Stimulated activated CD8-positive, alpha-beta memory T cell treated with anti-CD3 and anti-CD28 coated beads, Interleukin-12 subunit alpha, Interleukin-12 subunit beta, amount 100 ng/mL, for 24 hours (primary cell): ENCODE results near the gene ANKRD24.
"Not testable (repeated sequence)": the region's sequence is repeated elsewhere in the genome, so short reads cannot be mapped to it uniquely, and the experiment has no call there.

ENCODE experiments used
- DNase-seq: peaks from one replicate; pipeline ENCODE4 v3.0.0-alpha.2; 2020; ENCODE audit errors: extremely low read depth

ANKRD24 gene

GRCh38 chr19:4197625-4198466 is 15.4 kb downstream of the ANKRD24 start:
- no peak for DNase-seq

GRCh38 chr19:4198467-4199126 is 16.1 kb downstream of the ANKRD24 start:
- DNase-seq = no peak

- DNase-seq = no peak
These were observed 17.3 kb downstream of the ANKRD24 start for GRCh38 chr19:4199699-4200293.

- no peak for DNase-seq
These were observed 18.6 kb downstream of the ANKRD24 start for GRCh38 chr19:4200940-4201542.

GRCh38 chr19:4201798-4202197 is 19.3 kb downstream of the ANKRD24 start:
- DNase-seq = no peak

GRCh38 chr19:4206818-4207484 is 24.5 kb downstream of the ANKRD24 start:
- DNase-seq = no peak

- DNase-seq = no peak
These were observed 26.1 kb downstream of the ANKRD24 start for GRCh38 chr19:4208385-4209094.

- DNase-seq = no peak
These were observed 27.8 kb downstream of the ANKRD24 start for GRCh38 chr19:4210166-4210731.

- no peak for DNase-seq
These were observed 30.6 kb downstream of the ANKRD24 start for GRCh38 chr19:4213116-4213515.

- no peak for DNase-seq
These were observed 33.3 kb downstream of the ANKRD24 start for GRCh38 chr19:4215807-4216206.

- no peak for DNase-seq
These were observed 34.4 kb downstream of the ANKRD24 start for GRCh38 chr19:4216846-4217245.

GRCh38 chr19:4217429-4218264 is 35.2 kb downstream of the ANKRD24 start:
- no peak for DNase-seq

- DNase-seq = not testable (repeated sequence)
These were observed 36.0 kb downstream of the ANKRD24 start for GRCh38 chr19:4218523-4218922.

GRCh38 chr19:4220188-4220587 is 37.7 kb downstream of the ANKRD24 start:
- no peak for DNase-seq

- DNase-seq = no peak
These were observed 42.0 kb downstream of the ANKRD24 start for GRCh38 chr19:4224470-4224869.

- DNase-seq = no peak
These were observed 43.4 kb downstream of the ANKRD24 start for GRCh38 chr19:4225885-4226284.

GRCh38 chr19:4227771-4228170 is 45.3 kb downstream of the ANKRD24 start:
- no peak for DNase-seq

- no peak for DNase-seq
These were observed 46.3 kb downstream of the ANKRD24 start for GRCh38 chr19:4228765-4229178.

- peak; percentile 12 for DNase-seq
These were observed 46.9 kb downstream of the ANKRD24 start, which contains the start of gene EBI3 for GRCh38 chr19:4229179-4229931. Gene EBI3 (plus strand): TSS chr19:4229523. CDS start chr19:4229551, 28 bp downstream.
